Myocyte (in vitro differentiated cells): ENCODE measurements around the gene CD8B2. TPM values are rescaled to one million over a fixed set of nuclear protein-coding genes. Genes with fewer than 3 reads are reported as not detected.
A peak's percentile ranks its signal among the peaks of the same experiment; 100 is the strongest.
"Not testable (repeated sequence)": the region's sequence is repeated elsewhere in the genome, so short reads cannot be mapped to it uniquely, and the experiment has no call there.

ENCODE experiments used
- DNase-seq: peaks from one replicate; pipeline ENCODE4 v3.0.0-alpha.2; 2012; ENCODE audit warnings: low read depth
- polyA plus RNA-seq: library from polyadenylated mRNA; unstranded; fragments of >200 nt; gene quantifications from one replicate; pipeline ENCODE4 v1.2.1, GENCODE V29; 2012; ENCODE audit warnings: missing spikeins
- total RNA-seq: library from RNA; depleted of rRNA; stranded (reverse); fragments of >200 nt; gene quantifications from 2 replicates; pipeline ENCODE4 v1.2.3, GENCODE V29; 2014

Gene CD8B2
- not detected in 2 replicates for total RNA-seq
- polyA plus RNA-seq, result not detected

- not testable (repeated sequence) for DNase-seq
These were observed at the start of gene CD8B2 for GRCh38 chr2:106486551-106487385. CD8B2 (plus strand) TSS chr2:106487364; CDS start chr2:106487427, 63 bp downstream.

GRCh38 chr2:106461882-106462281, 25.3 kb upstream of the CD8B2 start:
- DNase-seq, result not testable (repeated sequence)

DNA sequence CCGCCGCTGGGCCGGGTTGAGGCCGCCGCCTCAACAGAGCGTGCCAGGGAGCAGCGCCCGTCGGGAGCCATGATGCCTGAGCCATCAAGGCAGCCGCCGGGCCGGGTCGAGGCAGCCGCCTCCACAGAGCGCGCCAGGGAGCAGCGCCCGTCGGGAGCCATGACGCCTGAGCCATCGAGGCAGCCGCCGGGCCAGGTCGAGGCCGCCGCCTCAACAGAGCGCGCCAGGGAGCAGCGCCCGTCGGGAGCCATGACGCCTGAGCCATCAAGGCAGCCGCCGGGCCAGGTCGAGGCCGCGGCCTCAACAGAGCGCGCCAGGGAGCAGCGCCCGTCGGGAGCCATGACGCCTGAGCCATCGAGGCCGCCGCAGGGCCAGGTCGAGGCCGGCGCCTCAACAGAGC, 19.6 kb upstream of the CD8B2 start:
- not testable (repeated sequence) for DNase-seq

- not testable (repeated sequence) for DNase-seq
These were observed 19.1 kb upstream of the CD8B2 start, which contains the start of gene RGPD3 for GRCh38 chr2:106468107-106468506. RGPD3 (minus strand) TSS chr2:106468413; CDS start chr2:106468288, 125 bp downstream.

- DNase-seq, result not testable (repeated sequence)
These were observed 16.5 kb upstream of the CD8B2 start for GRCh38 chr2:106470658-106471057.

DNA sequence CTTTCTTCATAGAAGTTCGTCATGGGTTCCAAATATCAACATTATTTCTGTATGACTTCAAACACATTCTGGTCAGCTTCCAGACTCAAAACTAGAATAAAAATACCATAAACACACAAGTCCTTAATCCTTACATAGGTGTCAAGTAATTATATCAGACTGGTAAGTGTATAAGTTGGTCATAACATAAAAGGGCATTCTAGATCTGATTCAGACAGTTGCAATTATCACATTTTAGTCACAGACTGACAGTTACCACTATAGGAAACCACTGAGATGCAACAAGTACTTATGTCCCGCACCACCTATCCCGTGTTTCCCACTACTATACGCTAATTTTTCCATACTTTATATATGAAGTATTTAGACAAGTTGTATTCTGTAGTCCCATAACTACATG, 9.5 kb upstream of the CD8B2 start:
- not testable (repeated sequence) for DNase-seq

DNA sequence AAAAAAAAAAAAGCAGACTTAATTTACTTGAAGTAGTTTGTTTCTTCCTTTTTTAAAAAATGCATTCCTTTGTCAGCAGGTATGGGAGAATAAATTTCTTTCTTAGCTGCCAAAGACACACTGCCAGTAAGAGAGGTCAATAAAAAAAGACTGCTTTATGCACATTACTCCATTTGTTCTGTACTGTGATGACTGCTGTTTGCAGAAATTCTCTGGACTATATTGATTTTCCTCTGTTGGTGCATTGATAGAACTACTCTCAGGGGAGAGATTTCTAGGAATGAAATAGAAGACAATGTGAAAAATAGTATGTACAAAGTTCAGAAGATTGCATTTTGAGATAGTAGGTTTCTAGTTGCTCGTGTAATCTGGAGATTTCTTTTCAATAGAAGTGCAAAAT, 7.6 kb upstream of the CD8B2 start:
- DNase-seq, result not testable (repeated sequence)

DNA sequence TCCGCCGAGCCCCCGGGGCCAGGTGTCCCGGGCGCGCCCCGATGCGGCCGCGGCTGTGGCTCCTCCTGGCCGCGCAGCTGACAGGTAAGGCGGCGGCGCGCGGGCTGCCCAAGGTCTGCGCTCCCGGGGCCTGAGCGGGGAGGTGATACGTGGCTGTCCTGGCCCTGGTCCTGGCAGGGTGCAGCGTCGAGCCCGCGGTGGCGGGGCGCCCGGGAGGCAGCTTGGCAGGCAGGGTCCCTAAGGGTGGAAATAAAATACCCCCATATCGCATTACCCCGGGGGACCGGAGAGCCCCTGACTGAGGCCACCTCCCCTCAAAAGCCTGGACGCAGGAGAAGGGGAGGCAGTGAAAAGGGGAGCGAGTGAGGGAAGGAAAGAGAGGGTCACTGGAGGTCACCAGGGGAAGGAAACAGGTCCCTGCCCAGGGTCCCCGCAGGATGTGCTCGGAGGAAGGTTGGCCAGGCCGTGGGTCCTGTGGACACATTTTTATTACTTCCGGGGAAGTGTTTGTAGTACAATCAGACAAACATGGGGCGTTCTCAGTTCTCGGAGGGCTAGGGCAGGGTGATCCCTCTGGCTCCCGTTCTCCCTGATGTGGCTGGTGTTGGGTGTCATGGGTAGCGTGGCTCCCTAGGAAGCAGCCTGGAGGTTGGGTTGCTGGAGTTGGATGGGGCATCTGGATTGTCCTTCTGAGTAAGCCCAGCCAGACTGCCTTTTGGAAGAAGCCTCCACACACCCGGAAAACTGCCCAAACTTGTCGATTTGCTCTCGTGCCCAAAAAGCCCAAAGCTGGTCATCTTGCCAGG, 425 bp downstream of the CD8B2 start:
- DNase-seq, result not testable (repeated sequence)

- not testable (repeated sequence) for DNase-seq
These were observed 2.5 kb downstream of the CD8B2 start for GRCh38 chr2:106489701-106490100.

DNA sequence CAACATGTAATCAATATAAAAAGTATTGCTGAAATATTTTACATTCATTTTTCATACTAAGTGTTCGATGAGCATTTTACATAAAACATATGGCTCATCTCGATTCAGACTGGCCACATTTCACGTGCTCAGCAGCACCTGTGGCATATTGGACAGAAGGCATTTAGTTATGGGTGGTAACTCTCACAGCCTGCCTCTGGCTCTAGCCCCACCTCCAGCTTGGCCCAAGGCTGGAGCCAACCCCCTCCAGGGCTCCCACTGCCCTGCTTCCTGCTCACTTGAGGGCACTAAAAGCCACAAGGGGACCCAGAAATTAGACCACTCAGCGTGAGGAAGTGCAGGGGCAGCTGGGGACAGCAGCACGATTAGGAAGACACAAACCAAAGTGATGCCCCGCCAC, 5.2 kb downstream of the CD8B2 start:
- not testable (repeated sequence) for DNase-seq

- not testable (repeated sequence) for DNase-seq
These were observed 5.7 kb downstream of the CD8B2 start for GRCh38 chr2:106492913-106493312.

DNA sequence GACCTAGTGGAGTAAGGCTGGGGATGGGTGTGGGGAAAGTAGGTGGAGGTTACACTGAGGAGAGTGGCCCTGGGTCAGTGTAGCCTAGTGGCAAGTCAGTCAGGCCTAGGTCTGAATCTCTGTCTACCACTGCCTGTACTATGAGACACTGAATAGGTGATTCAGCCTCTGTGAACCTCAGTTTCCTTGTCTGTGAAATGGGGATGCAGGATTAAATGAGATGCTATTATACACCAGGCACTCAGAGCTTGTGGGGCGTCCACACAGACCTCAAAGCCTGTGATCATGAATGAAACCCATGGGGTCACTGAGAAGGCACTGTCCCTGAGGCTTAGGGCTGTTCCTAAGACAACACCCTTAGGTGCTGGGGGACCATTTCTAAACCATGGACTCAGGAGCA, 11.4 kb downstream of the CD8B2 start:
- not testable (repeated sequence) for DNase-seq

- DNase-seq, result not testable (repeated sequence)
These were observed 13.2 kb downstream of the CD8B2 start for GRCh38 chr2:106500350-106500749.

- not testable (repeated sequence) for DNase-seq
These were observed 15.2 kb downstream of the CD8B2 start for GRCh38 chr2:106502351-106502750.

DNA sequence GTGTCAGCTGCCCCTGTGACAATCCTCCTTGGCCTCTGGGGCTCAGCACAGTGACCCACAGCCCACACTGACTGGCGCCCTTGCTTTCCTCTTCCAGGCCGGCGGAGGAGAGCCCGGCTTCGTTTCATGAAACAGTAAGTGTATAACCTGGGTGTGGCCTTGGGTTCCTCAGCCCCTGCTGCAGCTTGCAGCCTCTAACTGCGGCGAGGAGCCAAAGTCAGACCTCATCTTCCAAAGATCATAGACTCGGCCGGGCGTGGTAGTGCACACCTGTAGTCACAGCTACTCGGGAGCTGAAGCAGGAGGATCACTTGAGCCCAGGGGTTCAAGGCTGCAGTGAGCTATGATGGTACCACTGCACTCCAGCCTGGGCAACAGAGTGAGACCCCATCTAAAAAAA, 17.0 kb downstream of the CD8B2 start:
- not testable (repeated sequence) for DNase-seq

DNA sequence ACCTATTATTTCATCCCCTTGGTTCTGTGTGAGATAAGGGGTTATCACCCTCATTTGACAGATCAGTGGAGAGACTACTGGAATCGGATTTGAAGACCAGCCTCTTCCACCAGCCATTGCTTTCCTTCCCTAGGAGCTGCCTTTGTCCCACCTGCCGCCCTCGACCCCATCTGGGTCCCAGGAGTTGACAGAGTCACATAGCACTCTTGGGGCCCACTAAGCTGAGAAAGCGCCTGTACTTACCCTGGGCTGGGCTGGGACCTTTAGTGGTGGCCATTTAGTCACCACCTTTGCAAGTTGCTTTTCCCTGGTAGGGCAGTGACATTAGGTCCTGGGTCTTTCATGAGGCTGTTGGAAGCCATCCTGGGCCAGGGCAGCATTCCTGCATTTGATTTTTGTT, 17.6 kb downstream of the CD8B2 start:
- not testable (repeated sequence) for DNase-seq

DNA sequence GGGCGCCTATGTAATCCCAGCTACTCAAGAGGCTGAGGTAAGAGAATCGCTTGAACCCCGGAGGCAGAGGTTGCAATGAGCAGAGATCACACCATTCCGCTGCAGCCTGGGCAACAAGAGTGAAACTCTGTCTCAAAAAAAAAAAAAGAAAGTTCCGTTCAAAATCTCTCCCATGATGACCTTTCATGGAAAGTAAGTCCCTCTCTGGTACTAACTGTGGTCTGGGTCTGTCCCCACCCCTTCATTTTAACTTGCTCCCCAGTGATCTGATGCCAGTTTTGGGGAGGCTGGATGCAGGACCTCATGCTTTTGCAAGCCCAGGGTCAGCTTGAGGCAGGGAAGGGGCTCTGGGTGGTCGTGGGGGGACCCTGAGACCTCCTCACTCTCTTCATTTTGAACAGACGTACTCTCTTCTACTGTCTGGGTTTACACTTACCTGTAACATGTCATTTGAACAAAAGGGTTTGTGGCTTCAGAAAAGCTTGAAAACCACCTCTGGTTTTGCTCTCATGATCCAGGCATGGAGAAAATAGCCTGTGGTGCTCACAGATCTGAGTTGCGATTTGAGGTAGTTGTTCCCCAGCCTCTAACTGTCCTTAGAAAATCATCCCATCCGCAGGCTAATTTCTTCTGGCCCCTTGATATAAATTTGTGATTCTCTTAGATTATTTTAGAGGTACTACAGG, 19.0 kb downstream of the CD8B2 start:
- DNase-seq, result not testable (repeated sequence)

DNA sequence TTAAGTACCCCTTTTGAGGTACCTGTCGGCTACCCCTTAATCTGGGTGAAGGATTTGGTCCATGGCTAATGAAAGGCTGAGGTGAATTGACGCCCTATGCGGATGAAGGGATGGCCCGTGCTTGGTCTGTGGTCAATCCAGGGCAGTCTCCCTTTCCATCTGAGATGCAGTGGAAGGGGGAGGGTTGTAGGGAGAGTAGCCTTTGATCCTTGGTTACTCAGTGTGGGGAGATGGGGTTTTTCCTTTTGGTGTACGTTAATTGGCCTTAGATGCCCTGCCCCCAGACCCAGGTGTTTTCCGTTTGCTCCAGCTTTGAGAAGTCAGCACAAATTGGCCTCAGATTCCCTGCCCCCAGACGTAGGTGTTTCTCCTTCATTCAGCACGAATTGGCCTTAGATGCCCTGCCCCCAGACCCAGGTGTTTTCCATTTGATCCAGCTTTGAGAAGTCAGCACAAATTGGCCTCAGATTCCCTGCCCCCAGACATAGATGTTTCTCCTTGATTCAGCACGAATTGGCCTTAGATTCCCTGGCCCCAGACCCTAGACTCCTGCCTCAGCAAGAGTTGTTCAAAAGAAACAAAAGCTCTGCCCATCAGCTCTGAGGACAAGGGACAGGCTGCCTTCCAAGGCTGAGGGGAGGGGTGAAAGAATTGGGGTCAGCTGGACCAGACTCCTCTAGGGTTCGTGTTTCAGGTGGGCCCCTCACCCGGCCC, 21.7 kb downstream of the CD8B2 start:
- not testable (repeated sequence) for DNase-seq

GRCh38 chr2:106509374-106509770, 22.2 kb downstream of the CD8B2 start:
- not testable (repeated sequence) for DNase-seq

DNA sequence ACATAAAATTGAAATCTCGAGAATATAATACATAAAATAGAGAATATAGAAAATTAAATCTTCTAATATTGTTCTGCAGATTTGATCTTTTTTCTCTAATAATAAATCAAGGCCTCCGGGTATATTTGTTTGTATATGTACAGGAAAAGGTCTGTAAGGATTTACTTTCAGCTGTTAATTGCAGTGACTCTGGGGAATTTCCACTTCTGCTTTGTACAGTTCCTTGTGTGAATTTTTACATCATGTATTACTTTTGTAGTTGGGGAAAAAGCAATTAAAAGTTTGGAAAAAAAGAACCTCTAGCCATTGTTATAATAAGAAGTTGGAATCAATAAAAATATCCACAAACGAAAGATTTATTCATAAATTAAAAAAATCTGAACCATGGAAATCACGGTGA, 23.6 kb downstream of the CD8B2 start:
- not testable (repeated sequence) for DNase-seq

DNA sequence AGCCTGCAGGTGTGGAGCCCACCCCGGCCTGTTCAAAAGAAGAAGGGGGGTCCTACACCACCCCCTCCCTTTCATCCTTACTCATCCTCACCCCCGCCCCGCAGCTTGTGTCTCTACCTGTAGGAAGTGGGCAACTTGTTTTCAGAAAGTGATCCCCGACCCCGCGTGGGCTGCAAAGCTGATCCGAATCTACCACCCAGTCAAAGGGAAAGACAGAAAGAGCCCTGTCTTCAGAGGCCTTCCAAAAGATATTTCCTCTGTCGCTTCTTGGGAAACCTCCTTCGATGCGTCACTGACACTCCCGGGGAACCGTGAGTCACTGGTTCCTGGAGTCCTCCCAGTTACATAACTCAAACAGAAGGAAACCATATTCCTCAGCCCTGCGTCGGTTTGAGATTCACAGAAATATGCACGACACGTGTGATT, 24.3 kb downstream of the CD8B2 start:
- DNase-seq, result peak; percentile 50
